Stimulated activated CD8-positive, alpha-beta memory T cell treated with anti-CD3 and anti-CD28 coated beads, Interleukin-12 subunit alpha, Interleukin-12 subunit beta, amount 100 ng/mL, for 24 hours (primary cell): ENCODE results near the gene POGZ.

Experiments
- DNase-seq: peaks from one replicate; pipeline ENCODE4 v3.0.0-alpha.2; 2020; ENCODE audit errors: extremely low read depth

POGZ gene

GRCh38 chr1:151459331-151460046 lies at the start of gene POGZ:
Gene POGZ, minus strand, starts transcription at chr1:151459494. Its CDS starts 17,290 bp downstream, at chr1:151442204.
- DNase-seq, result peak; percentile 81

- DNase-seq, result no peak
Measured at GRCh38 chr1:151508833-151509232, 49.5 kb upstream of the POGZ start.

- DNase-seq, result no peak
Measured at GRCh38 chr1:151504759-151505158, 45.5 kb upstream of the POGZ start.

- no peak for DNase-seq
Measured at GRCh38 chr1:151504252-151504651, 45.0 kb upstream of the POGZ start.

- DNase-seq, result no peak
Measured at GRCh38 chr1:151502859-151503780, 43.8 kb upstream of the POGZ start.

- no peak for DNase-seq
Measured at GRCh38 chr1:151502035-151502700, 42.9 kb upstream of the POGZ start.

- no peak for DNase-seq
Measured at GRCh38 chr1:151501474-151501873, 42.2 kb upstream of the POGZ start.

- DNase-seq, result no peak
Measured at GRCh38 chr1:151499930-151500329, 40.6 kb upstream of the POGZ start.

GRCh38 chr1:151499365-151499764 lies 40.1 kb upstream of the POGZ start:
- DNase-seq, result no peak

- DNase-seq, result no peak
Measured at GRCh38 chr1:151495316-151495715, 36.0 kb upstream of the POGZ start.

- DNase-seq, result no peak
Measured at GRCh38 chr1:151494741-151495281, 35.5 kb upstream of the POGZ start.

GRCh38 chr1:151493042-151493441 lies 33.7 kb upstream of the POGZ start:
- DNase-seq, result no peak

- no peak for DNase-seq
Measured at GRCh38 chr1:151492120-151492519, 32.8 kb upstream of the POGZ start.

GRCh38 chr1:151491641-151492040 lies 32.3 kb upstream of the POGZ start:
- DNase-seq, result no peak

- DNase-seq, result no peak
Measured at GRCh38 chr1:151486557-151486956, 27.3 kb upstream of the POGZ start.

- DNase-seq, result no peak
Measured at GRCh38 chr1:151485685-151486255, 26.5 kb upstream of the POGZ start.

- no peak for DNase-seq
Measured at GRCh38 chr1:151482017-151482416, 22.7 kb upstream of the POGZ start.

- DNase-seq, result no peak
Measured at GRCh38 chr1:151479462-151479861, 20.2 kb upstream of the POGZ start.

- no peak for DNase-seq
Measured at GRCh38 chr1:151478923-151479322, 19.6 kb upstream of the POGZ start.

GRCh38 chr1:151478140-151478812 lies 19.0 kb upstream of the POGZ start:
- DNase-seq, result no peak

- DNase-seq, result no peak
Measured at GRCh38 chr1:151477066-151477465, 17.8 kb upstream of the POGZ start.
